GM19467 (cell line): ENCODE data around the gene ANGPTL7.

Experiments
- ATAC-seq: cut with Tn5 transposase; IDR thresholded peaks from one replicate; pipeline ENCODE4 v1.9.1; 2021; ENCODE audit warnings: mild to moderate bottlenecking, moderate library complexity; ENCODE audit not compliant: unreplicated experiment

The ANGPTL7 gene

DNA sequence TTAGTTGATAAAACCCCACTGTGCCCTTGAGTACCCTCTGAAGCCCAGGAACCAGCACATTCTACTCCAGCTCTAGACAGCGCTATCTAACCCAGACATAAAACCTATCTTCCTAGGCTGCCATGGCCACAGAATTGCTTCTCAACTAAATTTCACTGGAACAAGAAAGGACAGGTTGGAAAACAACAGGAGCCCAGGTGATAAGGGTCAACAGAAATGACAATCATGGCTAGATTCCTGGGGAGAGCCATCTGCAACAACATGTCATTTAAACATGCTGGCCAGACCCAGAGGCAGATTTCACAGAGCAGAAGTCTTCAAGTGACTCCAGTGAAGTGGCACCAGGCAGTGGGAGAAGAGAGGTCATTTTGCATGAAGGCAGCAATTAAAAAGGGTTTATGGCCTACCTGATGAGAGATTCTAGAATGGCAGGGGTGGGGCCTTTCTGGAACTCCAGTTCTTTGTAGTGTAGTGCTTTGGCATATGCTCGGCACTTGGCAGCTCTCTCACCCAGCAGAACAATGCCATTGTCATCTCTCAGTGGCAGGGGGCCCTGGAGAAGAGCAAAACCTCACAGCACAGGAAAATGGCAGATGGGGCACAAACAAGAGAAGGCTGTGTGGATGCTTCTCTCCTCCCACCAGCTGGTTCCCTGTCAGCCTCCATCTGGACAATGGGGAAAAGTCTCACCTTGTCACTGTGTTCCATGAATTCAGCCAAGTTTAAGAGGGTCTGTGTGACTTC, 9.9 kb downstream of the ANGPTL7 start:
- ATAC-seq = no peak

DNA sequence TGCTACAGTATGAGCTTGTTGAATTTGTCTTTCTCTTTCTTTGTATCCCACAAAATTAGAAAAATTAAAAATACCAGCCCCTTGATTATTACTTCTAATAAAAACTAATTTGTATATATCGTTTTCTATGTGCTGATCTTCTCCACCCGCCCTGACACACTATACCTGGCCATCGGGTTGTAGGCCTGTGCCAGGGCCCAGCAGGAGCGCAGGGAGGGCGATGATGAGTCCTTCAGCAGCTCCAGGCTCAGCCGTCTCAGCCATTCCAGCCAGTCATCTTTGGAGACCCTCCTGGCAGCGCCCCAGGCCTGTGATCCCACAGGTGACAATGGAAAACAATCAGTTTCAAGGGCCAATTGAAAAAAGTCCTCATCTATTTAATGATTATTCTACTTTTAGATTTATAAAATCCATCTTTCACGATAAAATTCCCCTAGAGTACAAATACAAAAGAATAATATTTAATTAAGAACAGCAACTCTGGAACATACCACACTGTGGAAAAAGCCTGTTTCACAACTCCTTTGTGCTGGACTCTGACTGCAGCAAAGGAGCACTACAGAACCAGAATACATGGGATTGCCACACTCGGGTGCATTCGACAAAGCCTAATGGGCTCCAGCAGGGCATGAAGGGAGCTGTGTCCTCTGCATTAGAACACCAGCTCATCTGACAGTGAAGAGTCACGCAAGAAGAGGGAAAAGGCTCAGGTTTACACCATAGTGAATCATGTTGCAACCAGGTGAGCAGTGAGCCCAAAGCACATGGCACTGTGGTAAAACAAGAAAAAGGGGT, 15.4 kb downstream of the ANGPTL7 start:
- ATAC-seq = no peak

DNA sequence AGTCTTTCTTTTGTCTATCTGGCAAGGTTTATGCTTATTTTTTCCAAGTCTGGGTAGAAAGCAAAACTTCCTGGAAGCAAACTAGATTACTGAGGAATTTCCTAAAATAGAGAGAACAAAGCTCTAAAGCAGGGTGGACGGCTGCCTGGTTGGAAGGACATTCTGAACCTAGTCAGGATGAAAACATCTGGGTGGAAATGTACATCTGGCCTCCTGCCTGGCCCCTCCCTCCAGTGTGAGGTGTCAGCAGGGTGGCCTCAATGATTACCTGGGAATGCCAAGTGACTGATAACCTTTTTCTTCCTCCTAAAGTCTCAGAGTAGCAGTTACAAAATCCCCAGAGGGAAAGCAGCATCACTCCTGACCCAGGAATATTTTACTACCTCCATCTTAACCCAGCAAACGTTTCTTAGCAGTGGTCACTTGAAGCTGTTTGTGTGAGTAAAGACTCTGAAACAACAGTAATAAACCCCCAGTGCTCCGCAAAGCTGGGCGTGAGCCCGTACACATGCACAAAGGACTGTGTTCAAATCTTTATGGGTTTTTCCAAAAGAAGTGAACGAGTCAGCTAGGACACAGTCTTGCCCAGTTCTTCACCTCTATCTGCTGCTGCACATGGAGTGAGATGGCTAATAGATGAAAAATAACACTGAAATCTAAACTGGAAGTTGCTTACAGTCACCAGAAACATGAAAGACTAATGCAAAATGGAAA, 18.9 kb downstream of the ANGPTL7 start:
- ATAC-seq = no peak

DNA sequence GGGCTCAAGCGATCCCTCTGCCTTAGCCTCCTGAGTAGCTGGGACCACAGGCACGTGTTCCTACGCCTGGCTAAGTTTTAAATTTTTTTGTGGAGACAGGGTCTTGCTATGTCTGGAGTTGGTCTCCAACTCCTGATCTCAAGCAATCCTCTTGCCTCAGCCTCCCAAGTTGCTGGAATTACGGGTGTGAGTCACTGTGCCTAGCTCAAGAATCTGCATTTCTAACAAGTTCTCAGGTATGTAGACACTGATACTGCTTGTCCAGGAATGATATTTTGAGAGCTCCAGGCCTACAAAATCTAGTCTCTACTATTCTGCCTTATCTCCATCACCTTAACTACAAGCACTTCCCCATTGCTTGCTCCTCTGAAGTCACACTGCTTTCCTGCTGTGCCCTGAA, 22.3 kb downstream of the ANGPTL7 start:
- no peak for ATAC-seq

DNA sequence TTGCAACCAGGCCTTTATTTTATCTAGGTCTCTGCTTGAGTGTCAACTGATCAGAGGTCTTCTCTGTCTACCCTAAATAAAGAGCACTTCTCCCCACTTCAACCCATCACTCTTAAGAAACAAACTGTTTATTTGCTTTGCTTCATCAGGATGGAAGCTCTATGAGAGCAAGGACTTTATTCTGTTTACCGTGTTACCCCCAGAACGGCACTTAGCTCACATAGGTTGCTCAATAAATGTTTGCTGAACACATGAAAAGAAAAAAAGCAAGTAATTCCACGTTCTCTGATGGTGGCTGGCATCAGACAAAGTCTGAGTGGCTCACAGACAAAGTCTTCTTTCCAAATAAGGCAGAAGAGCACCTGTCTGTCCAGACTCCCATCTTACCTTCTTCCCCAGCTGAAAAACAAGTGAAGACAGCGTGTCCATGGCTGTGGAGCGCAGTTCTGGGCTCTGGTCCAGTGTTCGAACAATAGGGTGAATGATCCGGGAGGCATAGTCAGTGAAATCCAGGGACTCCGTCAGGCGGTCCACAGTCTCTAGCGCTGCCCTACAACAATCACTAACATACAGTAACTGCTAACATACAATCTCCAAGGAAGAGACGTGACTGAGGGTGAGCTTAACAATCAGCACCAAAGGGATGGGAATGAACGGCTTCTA, 22.9 kb downstream of the ANGPTL7 start:
- no peak for ATAC-seq

DNA sequence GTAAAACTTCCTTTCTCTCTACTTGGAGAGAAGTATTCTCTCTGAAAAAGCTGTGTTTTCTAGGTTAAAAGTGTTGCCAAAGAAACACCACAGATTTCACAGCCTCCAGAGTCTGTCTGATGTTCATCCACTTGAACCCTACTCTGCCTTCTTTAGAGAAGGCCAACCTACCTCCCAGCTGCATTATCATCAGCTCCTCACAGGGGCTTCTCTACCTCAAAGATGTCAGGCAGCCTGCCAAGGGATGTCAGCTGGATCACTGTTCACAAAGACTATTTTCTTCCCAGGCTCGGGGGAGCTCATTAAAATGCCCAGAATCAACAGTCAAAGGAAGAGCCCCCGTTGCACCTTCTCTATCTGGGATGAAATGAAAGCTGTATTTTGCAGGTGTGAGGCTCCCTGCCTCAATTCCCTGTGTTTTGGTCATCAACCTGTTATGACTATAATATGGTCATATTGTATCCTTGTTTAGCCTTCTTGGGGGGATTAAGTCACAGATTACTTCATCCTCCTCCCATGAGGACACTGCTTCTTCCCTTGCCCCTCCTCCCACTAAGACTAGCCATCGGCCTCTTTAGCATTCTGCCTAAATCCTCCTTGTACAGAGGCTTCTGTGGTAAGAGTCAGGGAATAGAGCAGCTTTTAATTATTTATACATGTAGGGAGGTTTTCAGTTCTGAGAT, 25.7 kb downstream of the ANGPTL7 start:
- no peak for ATAC-seq

DNA sequence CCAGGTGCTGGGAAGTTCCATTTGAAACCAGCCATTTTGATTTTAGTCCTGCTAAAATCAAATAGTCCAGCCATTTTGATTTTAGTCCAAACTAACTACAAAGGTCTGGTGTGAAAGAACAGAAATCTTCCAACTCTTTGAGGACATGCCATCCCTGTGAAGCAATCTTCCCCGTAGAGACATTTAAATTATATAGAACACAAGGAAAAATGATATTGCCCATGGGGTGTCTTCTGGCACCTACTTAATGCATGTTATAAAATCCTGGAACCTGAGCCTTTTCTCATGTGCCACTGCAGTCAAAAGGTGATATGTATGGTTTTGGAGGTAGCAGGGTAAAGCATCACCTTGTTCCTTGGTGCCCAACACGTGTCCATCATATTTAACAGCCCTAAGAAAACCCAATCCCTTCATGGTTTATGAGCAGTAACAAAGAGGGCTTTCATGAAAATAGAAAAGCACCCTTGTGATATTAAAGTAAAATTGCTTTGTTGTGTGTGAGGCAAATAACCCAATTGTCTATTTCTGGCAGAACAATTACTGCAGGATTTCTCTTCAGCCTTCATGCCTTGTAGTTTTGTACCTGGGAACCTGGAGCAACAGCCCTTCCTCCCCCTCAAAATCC, 26.3 kb downstream of the ANGPTL7 start:
- no peak for ATAC-seq

DNA sequence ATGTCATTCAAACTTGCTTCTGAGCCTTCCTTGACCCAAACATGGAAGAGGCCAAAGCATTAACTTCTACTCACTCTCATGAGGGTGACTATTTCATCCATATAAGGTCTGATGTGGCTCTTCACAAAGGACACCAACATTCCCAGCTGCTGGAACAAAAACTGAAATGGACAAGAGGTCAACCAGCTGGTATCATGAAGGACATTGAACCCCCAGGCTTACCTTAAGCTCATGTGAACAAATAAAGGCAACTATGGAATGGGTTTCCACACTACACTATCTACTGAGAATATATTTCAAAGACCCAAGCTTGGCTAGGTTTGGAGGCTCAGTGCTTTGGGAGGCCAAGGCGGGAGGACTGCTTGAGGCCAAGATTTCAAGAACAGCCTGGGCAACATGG, 26.9 kb downstream of the ANGPTL7 start:
- ATAC-seq = no peak

DNA sequence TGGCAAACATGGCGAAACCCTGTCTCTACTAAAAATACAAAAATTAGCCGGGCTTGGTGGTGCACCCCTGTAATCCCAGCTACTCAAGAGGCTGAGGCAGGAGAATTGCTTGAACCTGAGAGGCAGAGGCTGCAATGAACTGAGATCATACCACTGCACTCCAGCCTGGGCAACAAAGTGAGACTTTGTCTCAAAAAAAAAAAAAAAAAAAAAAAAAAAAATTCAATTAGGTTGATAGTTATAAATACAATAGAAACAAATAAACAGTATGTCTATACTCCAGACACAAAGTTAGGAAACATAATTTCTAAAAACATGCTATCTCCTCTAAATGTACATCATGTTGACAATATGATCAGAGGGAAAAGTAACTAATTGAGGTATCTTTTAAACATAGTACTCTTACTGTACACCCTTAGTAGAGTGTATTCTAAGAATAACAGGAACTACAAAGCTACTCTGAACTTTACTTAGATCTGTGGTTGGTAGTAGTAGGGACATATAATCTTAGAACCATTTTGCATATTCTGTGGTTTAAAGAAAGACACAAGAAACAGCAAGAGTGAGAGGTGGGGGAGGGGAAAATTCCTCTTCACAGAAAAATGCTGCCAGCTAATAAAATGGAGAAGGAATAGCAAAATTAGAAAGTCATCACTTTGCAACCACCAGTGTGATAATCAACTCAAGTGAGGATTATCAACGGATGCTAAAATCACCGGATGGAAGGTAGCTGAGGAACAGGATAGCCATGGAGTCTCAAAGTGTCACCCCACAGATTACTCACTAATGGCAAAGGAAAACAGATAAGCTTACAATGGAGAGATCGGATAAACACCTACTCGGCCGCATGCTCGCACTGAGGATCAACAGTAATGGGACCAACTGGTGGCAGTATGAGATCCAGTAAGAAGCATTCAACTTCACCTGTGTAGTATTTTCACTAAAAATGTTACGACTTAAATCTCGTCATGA, 38.2 kb downstream of the ANGPTL7 start:
- no peak for ATAC-seq

DNA sequence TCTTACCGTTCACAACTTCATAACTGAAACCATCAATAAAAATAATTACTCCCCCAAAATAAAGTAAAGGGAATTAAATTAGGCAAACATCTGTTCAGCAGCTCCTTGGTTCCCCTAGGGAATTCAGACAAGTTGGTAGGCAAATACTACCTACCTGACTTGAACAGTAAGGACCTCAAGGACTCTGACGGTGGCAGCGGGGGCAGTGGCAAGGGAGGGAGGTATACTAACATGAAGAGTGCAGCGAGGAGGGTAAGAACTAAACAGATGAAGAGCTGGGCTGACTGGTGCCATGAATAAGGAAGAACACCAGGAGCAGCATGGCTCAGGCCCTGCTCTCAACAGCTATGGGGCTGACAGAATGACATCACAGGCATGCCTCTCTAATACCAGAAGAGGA, 40.0 kb downstream of the ANGPTL7 start:
- ATAC-seq = no peak

DNA sequence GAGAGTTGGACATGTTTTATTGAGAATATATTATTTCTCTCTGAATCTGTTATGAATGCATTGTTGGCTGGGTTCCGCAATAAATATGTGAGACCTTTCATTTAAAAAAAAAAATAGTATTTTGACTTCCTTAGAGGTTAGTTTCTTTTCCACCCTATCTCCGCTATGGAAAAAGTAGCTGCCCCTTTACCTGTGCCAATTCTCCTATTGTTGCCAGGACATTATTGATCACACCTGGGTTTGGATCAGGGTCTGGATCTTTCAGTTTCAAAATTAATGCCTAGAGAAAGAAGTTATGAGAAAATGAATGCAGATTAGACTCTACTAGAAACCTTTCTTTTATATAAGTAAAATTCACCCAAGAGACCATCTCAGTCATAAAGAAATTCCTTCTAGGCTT, 44.1 kb downstream of the ANGPTL7 start:
- ATAC-seq = no peak

DNA sequence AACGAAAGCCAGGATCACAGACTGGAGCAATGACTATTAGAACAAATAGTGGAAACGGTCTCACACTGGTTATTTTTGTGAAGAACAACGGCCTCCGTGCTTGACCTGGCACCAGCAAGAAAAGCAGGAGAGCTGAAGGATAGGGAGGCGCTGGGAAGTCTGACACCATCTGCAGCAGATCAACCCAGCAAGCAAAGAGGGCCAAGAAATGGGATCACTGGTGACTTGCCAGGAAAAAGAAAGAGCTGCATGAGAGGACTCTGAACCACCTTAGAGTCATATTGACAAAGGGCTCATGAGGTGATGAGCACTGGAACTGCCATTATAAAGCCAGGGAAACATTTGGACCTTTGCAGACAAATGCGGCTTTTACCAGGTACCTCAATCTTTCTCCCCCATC, 48.2 kb downstream of the ANGPTL7 start:
- no peak for ATAC-seq

DNA sequence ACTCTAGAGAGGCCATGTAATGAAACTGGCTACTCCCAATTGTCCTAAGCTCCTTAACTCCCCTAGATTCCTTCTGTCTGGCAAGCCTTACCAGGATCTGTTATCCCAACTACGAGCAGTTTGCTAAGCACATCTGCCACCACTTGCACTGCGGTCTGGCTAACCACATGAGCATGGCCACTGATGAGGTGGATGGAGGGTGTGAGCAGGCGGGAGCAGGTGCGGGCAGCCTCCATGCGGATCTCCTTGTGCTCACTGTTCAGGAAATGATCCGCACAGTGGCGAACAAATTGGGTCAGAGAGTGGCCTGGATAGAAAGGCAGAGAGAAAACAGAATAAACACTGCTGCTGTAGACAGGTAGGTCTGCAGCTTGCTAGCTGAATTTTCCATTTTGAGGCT, 49.2 kb downstream of the ANGPTL7 start:
- no peak for ATAC-seq

DNA sequence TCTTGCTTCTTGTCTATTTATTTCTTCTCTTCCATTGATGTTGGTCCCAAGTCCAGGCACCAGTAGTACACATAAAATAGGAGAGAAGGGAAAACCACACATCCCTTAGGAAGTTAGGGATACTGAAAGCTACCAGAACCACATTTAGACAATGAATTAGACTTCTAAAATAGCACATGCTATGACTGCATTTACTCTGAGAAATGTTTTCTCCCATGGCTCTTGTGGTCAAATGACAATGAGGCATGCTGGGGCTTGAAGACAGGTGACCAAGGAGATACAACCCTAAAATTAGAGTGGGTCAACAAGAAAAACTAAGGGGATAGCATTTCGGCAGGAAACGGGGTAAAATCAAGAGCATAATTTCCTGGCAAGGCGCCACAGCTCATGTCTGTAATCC, 56.1 kb downstream of the ANGPTL7 start:
- ATAC-seq = no peak
